Measurements from ENCODE around the gene ERC1. TPM values are rescaled to one million over a fixed set of nuclear protein-coding genes. Genes with fewer than 3 reads are reported as not detected.

The ERC1 gene
- total and polyA plus RNA-seq, 4 donors, result 7.4 to 78.2 (median 39.8) TPM

GRCh38 chr12:954741-955140, 36.3 kb upstream of the ERC1 start:
- TF ChIP-seq CTCF (IDR thresholded peaks at IDR 0.05; ENCODE audit: control extremely low read depth, extremely low read depth), result no peak
- no peaks in the 10 kb centered on the region for H3K27me3 ChIP-seq (ENCODE audit: control insufficient read depth in 3 of 3, insufficient read depth in 3 of 3, low read length in 2 of 3)
- no peak overlapping the region for H3K27ac ChIP-seq (ENCODE audit: low read depth in 1 of 2, low read length in 1 of 2)
- H3K9me3 ChIP-seq (ENCODE audit: control insufficient read depth in 4 of 4, insufficient read depth in 3 of 4, low read length in 3 of 4), result no peaks in the 10 kb centered on the region
- DNase-seq, result no peak
- ATAC-seq (ENCODE audit: insufficient read depth, low FRiP score), result no peak
- no peak overlapping the region for H3K4me3 ChIP-seq
- H3K36me3 ChIP-seq (ENCODE audit: control insufficient read depth in 4 of 4, insufficient read depth in 4 of 4, low read length in 4 of 4), result no peaks in the 10 kb centered on the region
- peaks cover 0 to 3% (median 0%) of the 10 kb centered on the region in 5 donors for H3K4me1 ChIP-seq (ENCODE audit: control insufficient read depth in 5 of 5, insufficient read depth in 5 of 5, low read length in 5 of 5)
- H3K9ac ChIP-seq (ENCODE audit: insufficient read depth in 1 of 2, low read length in 2 of 2), result no peak overlapping the region

- WGBS, 2 donors, result 95 to 97% methylated on average over 6 of the region's 6 CpGs
- TF ChIP-seq CTCF (IDR thresholded peaks at IDR 0.05; ENCODE audit: control extremely low read depth, extremely low read depth), result no peak
- Histone ChIP-seq H3K36me3 (ENCODE audit: control insufficient read depth in 4 of 4, insufficient read depth in 4 of 4, low read length in 4 of 4) (no peaks in the 10 kb centered on the region), H3K4me1 (ENCODE audit: control insufficient read depth in 5 of 5, insufficient read depth in 5 of 5, low read length in 5 of 5) (peaks cover 0 to 3% (median 0%) of the 10 kb centered on the region in 5 donors), H3K4me3 (no peak overlapping the region), H3K9ac (ENCODE audit: insufficient read depth in 1 of 2, low read length in 2 of 2) (no peak overlapping the region), H3K27ac (ENCODE audit: low read depth in 1 of 2, low read length in 1 of 2) (no peak overlapping the region), H3K9me3 (ENCODE audit: control insufficient read depth in 4 of 4, insufficient read depth in 3 of 4, low read length in 3 of 4) (no peaks in the 10 kb centered on the region), H3K27me3 (ENCODE audit: control insufficient read depth in 3 of 3, insufficient read depth in 3 of 3, low read length in 2 of 3) (no peaks in the 10 kb centered on the region)
- no peak for DNase-seq
- ATAC-seq (ENCODE audit: insufficient read depth, low FRiP score), result no peak
These were observed 35.1 kb upstream of the ERC1 start for GRCh38 chr12:955939-956338.

GRCh38 chr12:958588-959123, 32.4 kb upstream of the ERC1 start:
- Histone ChIP-seq H3K27ac (ENCODE audit: low read depth in 1 of 2, low read length in 1 of 2) (no peak overlapping the region), H3K9ac (ENCODE audit: insufficient read depth in 1 of 2, low read length in 2 of 2) (no peak overlapping the region), H3K9me3 (ENCODE audit: control insufficient read depth in 4 of 4, insufficient read depth in 3 of 4, low read length in 3 of 4) (no peaks in the 10 kb centered on the region), H3K36me3 (ENCODE audit: control insufficient read depth in 4 of 4, insufficient read depth in 4 of 4, low read length in 4 of 4) (no peaks in the 10 kb centered on the region), H3K4me1 (ENCODE audit: control insufficient read depth in 5 of 5, insufficient read depth in 5 of 5, low read length in 5 of 5) (peaks cover 0 to 3% (median 0%) of the 10 kb centered on the region in 5 donors), H3K4me3 (no peak overlapping the region), H3K27me3 (ENCODE audit: control insufficient read depth in 3 of 3, insufficient read depth in 3 of 3, low read length in 2 of 3) (no peaks in the 10 kb centered on the region)
- DNase-seq (no peak), ATAC-seq (ENCODE audit: insufficient read depth, low FRiP score) (no peak)
- 53 to 71% methylated on average over 7 to 8 of the region's 8 CpGs for WGBS, 2 donors
- TF ChIP-seq CTCF (IDR thresholded peaks at IDR 0.05; ENCODE audit: control extremely low read depth, extremely low read depth), result no peak

- Histone ChIP-seq H3K9ac (ENCODE audit: insufficient read depth in 1 of 2, low read length in 2 of 2) (no peak overlapping the region), H3K36me3 (ENCODE audit: control insufficient read depth in 4 of 4, insufficient read depth in 4 of 4, low read length in 4 of 4) (no peaks in the 10 kb centered on the region), H3K4me3 (no peak overlapping the region), H3K27ac (ENCODE audit: low read depth in 1 of 2, low read length in 1 of 2) (no peak overlapping the region), H3K9me3 (ENCODE audit: control insufficient read depth in 4 of 4, insufficient read depth in 3 of 4, low read length in 3 of 4) (no peaks in the 10 kb centered on the region), H3K27me3 (ENCODE audit: control insufficient read depth in 3 of 3, insufficient read depth in 3 of 3, low read length in 2 of 3) (no peaks in the 10 kb centered on the region), H3K4me1 (ENCODE audit: control insufficient read depth in 5 of 5, insufficient read depth in 5 of 5, low read length in 5 of 5) (peaks cover 0 to 4% (median 0%) of the 10 kb centered on the region in 5 donors)
- TF ChIP-seq CTCF (IDR thresholded peaks at IDR 0.05; ENCODE audit: control extremely low read depth, extremely low read depth), result no peak
- DNase-seq (no peak), ATAC-seq (ENCODE audit: insufficient read depth, low FRiP score) (no peak)
- WGBS, 2 donors, result 39 to 72% methylated on average over 6 of the region's 6 CpGs
These were observed 24.3 kb upstream of the ERC1 start for GRCh38 chr12:966724-967123.

Measured in lung (tissue), 12 donors.